Naive thymus-derived CD4-positive, alpha-beta T cell (primary cell): ENCODE data around the gene SPATA3. TPM values are rescaled to one million over a fixed set of nuclear protein-coding genes. Genes with fewer than 3 reads are reported as not detected.

Source experiments
- ATAC-seq: fragments of 150-1000 bp; cut with Tn5 transposase; 2 replicates; pipeline ENCODE4 v1.10.0; 2021; ENCODE audit warnings: mild to moderate bottlenecking, moderate library complexity
- CTCF ChIA-PET: fragments of 350-600 bp; sonication (Branson Sonifier 250); formaldehyde crosslinking; loops from one replicate; lab custom pipeline; 2021; ENCODE audit warnings: antibody characterized with exemption; lab: Charles Lee
- POLR2A ChIA-PET: fragments of 350-600 bp; sonication (Branson Sonifier 250); formaldehyde crosslinking; loops from one replicate; lab custom pipeline; 2021; ENCODE audit warnings: antibody characterized with exemption, inconsistent platforms; lab: Charles Lee
- DNase-seq, 9 donors: peaks; one replicate each; pipeline versions ENCODE4 v3.0.0 to v3.0.0-alpha.2; 2020 to 2022; ENCODE audit warnings: mixed read lengths in 1 of 9
- H3K27ac ChIP-seq: one replicate; pipeline ENCODE4 v1.7.0; 2013; ENCODE audit warnings: mild to moderate bottlenecking, low read depth, low read length, moderate library complexity
- H3K27me3 ChIP-seq, 2 donors: one replicate each; pipeline ENCODE4 v1.7.0; 2013; ENCODE audit warnings: low read length in 2 of 2, mild to moderate bottlenecking in 2 of 2, moderate library complexity in 2 of 2; ENCODE audit not compliant: control insufficient read depth in 2 of 2, insufficient read depth in 2 of 2
- H3K36me3 ChIP-seq, 3 experiments: 1 replicate in 2 of 3; 2 replicates in 1 of 3; pipeline ENCODE4 v1.7.0; 2013; ENCODE audit warnings: low read length in 3 of 3, mild to moderate bottlenecking in 3 of 3, moderate library complexity in 1 of 3; ENCODE audit not compliant: insufficient read depth in 3 of 3, control insufficient read depth in 2 of 3
- H3K4me1 ChIP-seq, 2 donors: one replicate each; pipeline ENCODE4 v1.7.0; 2013; ENCODE audit warnings: low read length in 2 of 2, mild to moderate bottlenecking in 2 of 2, moderate library complexity in 1 of 2; ENCODE audit not compliant: control insufficient read depth in 2 of 2, insufficient read depth in 2 of 2
- H3K4me3 ChIP-seq: 2 replicates; pipeline ENCODE4 v1.7.0; 2013; ENCODE audit warnings: mild to moderate bottlenecking, low read length
- H3K9me3 ChIP-seq, 3 experiments: 1 replicate in 2 of 3; 2 replicates in 1 of 3; pipeline ENCODE4 v1.7.0; 2013; ENCODE audit warnings: low read length in 3 of 3; ENCODE audit not compliant: control insufficient read depth in 2 of 3
- H3K27ac Mint-ChIP-seq, 9 donors: one replicate each; pipeline ENCODE4 v1.8.0; 2020 to 2022; ENCODE audit warnings: mixed read lengths in 9 of 9, mild to moderate bottlenecking in 8 of 9, moderate library complexity in 5 of 9, inconsistent platforms in 2 of 9
- H3K27me3 Mint-ChIP-seq, 5 donors: one replicate each; pipeline ENCODE4 v1.8.0; 2021 to 2022; ENCODE audit warnings: mixed read lengths in 5 of 5, mild to moderate bottlenecking in 1 of 5
- H3K36me3 Mint-ChIP-seq, 5 donors: one replicate each; pipeline ENCODE4 v1.8.0; 2020 to 2022; ENCODE audit warnings: mixed read lengths in 5 of 5, mild to moderate bottlenecking in 3 of 5, inconsistent platforms in 1 of 5
- H3K4me1 Mint-ChIP-seq, 7 donors: one replicate each; pipeline ENCODE4 v1.8.0; 2020 to 2022; ENCODE audit warnings: mixed read lengths in 7 of 7, mild to moderate bottlenecking in 3 of 7, inconsistent platforms in 1 of 7
- H3K4me3 Mint-ChIP-seq, 10 donors: one replicate each; pipeline ENCODE4 v1.8.0; 2020 to 2022; ENCODE audit warnings: mild to moderate bottlenecking in 10 of 10, mixed read lengths in 10 of 10, moderate library complexity in 6 of 10, inconsistent platforms in 2 of 10
- H3K9me3 Mint-ChIP-seq, 11 donors: one replicate each; pipeline ENCODE4 v1.8.0; 2020 to 2022; ENCODE audit warnings: mixed read lengths in 11 of 11, mild to moderate bottlenecking in 4 of 11, inconsistent platforms in 1 of 11, moderate library complexity in 1 of 11
- intact Hi-C, 2 donors: fragments of 100-400 bp; cut with micrococcal nuclease; formaldehyde crosslinking; loops; one replicate each; pipeline ENCODE4 v1.15.1; 2023
- polyA plus RNA-seq, 2 donors: library from polyadenylated mRNA; unstranded; fragments of 300-500 nt; fragmentation: Illumina TruSeq; gene quantifications; one replicate each; pipeline ENCODE4 v1.2.3, GENCODE V29; 2021
- total RNA-seq, 6 experiments: library from RNA in 5 of 6; stranded (reverse) in 5 of 6; gene quantifications; 1 replicate in 5 of 6; 2 replicates in 1 of 6; pipeline ENCODE4 v1.2.3 and lab custom pipeline; 2021 to 2026

The SPATA3 gene
- total and polyA plus RNA-seq, 7 experiments from 2014 or later: not detected

DNA sequence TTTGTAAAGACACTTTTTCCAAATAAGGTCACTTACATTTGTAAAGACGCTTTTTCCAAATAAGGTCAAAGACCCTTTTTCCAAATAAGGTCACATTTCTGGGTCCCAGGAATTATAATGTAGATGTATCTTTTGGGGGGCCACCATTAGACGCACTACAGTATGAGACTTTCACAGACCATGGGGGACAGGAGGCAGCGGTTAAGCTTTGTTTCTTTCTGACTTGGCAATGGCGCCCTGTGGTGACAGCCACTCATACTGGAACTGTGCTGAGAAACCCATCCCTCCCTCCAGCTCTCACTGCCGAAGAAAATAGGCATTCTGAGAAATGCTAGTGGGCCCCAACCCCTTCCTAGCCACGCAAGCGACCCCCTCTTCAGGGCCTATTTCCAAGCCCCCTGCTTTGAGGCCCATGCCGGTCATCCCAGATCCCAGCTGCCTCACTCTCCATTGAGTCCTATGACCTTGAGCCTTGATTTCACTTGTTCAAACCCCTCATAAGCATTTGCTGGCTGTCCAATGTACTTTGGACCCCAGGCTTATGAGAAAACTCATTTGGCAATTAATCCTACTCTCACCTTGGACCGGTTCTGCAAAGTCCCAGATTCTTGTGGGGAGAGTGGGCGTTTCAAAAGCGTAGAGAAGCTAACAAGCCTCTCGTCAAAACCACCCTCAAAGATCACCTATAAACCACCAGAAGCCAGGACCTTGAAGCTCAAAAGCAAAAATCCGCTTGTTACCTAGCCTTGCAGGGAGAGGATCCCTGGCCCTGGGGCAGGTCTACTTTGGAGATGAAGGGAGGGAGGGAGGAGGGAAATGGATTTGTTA, 11.3 kb upstream of the SPATA3 start:
- Mint-ChIP-seq H3K27ac (peak overlapping the region in 2 of 9 donors; percentile 24 to 51), H3K27me3 (peaks cover 0 to 39% (median 6%) of the 10 kb centered on the region in 5 donors), H3K4me1 (peaks cover 16 to 54% (median 23%) of the 10 kb centered on the region in 7 donors), H3K4me3 (peak overlapping the region in 2 of 10 donors; percentile 30 to 44), H3K36me3 (no peaks in the 10 kb centered on the region), H3K9me3 (no peaks in the 10 kb centered on the region)
- H3K27ac ChIP-seq: no peak overlapping the region
- peaks cover 12 to 32% of the 10 kb centered on the region in 2 donors for H3K4me1 ChIP-seq
- ChIA-PET CTCF (interaction anchor here (0.7 to 1.5 kb wide), 4 partner anchors 29 to 160 kb away, joined by 3 to 8 read pairs (median 4); no protein-coding TSS in a partner anchor), POLR2A (interaction anchor here (1.0 kb wide), 1 partner anchor 160 kb away, joined by 5 read pairs; no protein-coding TSS in a partner anchor)
- ATAC-seq: no peak
- no peaks in the 10 kb centered on the region for H3K36me3 ChIP-seq
- no peak overlapping the region for H3K4me3 ChIP-seq
- no peaks in the 10 kb centered on the region for H3K27me3 ChIP-seq
- DNase-seq: peak in 1 of 9 donors; percentile 60
- H3K9me3 ChIP-seq: no peaks in the 10 kb centered on the region
- intact Hi-C loops: no loop called here

- Mint-ChIP-seq H3K9me3 (no peaks in the 10 kb centered on the region), H3K27me3 (peaks cover 0 to 36% (median 6%) of the 10 kb centered on the region in 5 donors), H3K4me3 (peak overlapping the region in 2 of 10 donors; percentile 34 to 56), H3K36me3 (no peaks in the 10 kb centered on the region), H3K4me1 (peaks cover 10 to 48% (median 17%) of the 10 kb centered on the region in 7 donors), H3K27ac (peak overlapping the region in 2 of 9 donors; percentile 14 to 29)
- intact Hi-C loops: loop anchor here (2.0 kb wide), 1 partner anchor 61 kb away; the partner anchor contains the start of gene GPR55 (in 2 of the 2)
- Histone ChIP-seq H3K9me3 (no peaks in the 10 kb centered on the region), H3K27ac (no peak overlapping the region), H3K4me1 (peaks cover 12 to 26% of the 10 kb centered on the region in 2 donors), H3K36me3 (no peaks in the 10 kb centered on the region), H3K4me3 (no peak overlapping the region), H3K27me3 (no peaks in the 10 kb centered on the region)
- CTCF ChIA-PET: interaction anchor here (1.0 to 2.0 kb wide), 5 partner anchors 11 to 161 kb away, joined by 3 to 20 read pairs (median 5); no protein-coding TSS in a partner anchor
- POLR2A ChIA-PET: interaction anchor here (1.0 kb wide), 1 partner anchor 161 kb away, joined by 5 read pairs; no protein-coding TSS in a partner anchor
- no peak for ATAC-seq
- DNase-seq: no peak
Observed at GRCh38 chr2:230985519-230986231, 10.2 kb upstream of the SPATA3 start.

GRCh38 chr2:230986520-230987136, 9.3 kb upstream of the SPATA3 start:
- ChIA-PET POLR2A (interaction anchor here (0.7 to 1.4 kb wide), 2 partner anchors 120 to 139 kb away, joined by 3 to 4 read pairs; no protein-coding TSS in a partner anchor), CTCF (interaction anchor here (0.6 to 3.8 kb wide), 12 partner anchors 12 to 164 kb away, joined by 3 to 47 read pairs (median 6); no protein-coding TSS in a partner anchor)
- H3K9me3 Mint-ChIP-seq: no peaks in the 10 kb centered on the region
- Histone ChIP-seq H3K36me3 (no peaks in the 10 kb centered on the region), H3K27me3 (no peaks in the 10 kb centered on the region), H3K4me1 (peaks cover 8 to 17% of the 10 kb centered on the region in 2 donors), H3K9me3 (no peaks in the 10 kb centered on the region), H3K4me3 (peak overlapping the region; percentile 59), H3K27ac (no peak overlapping the region)
- H3K27me3 Mint-ChIP-seq: peaks cover 5 to 36% (median 10%) of the 10 kb centered on the region in 5 donors
- DNase-seq (no peak), ATAC-seq (no peak)
- intact Hi-C loops: loop anchor here (1.0 to 2.0 kb wide), 5 partner anchors 62 to 162 kb away; partner anchors contain the start of genes GPR55 (in 2 of the 2) and ITM2C (in 1 of the 2)
- peak overlapping the region in 1 of 9 donors; percentile 40 for H3K27ac Mint-ChIP-seq
- H3K36me3 Mint-ChIP-seq: no peaks in the 10 kb centered on the region
- H3K4me3 Mint-ChIP-seq: peak overlapping the region; percentile 19 to 68 (median 47)
- peaks cover 4 to 40% (median 8%) of the 10 kb centered on the region in 7 donors for H3K4me1 Mint-ChIP-seq

- H3K36me3 ChIP-seq: no peaks in the 10 kb centered on the region
- H3K4me3 ChIP-seq: peak overlapping the region; percentile 59
- H3K27me3 ChIP-seq: no peaks in the 10 kb centered on the region
- ChIA-PET POLR2A (interaction anchor here (0.5 to 1.4 kb wide), 4 partner anchors 121 to 789 kb away, joined by 3 to 5 read pairs (median 4); no protein-coding TSS in a partner anchor), CTCF (interaction anchor here (0.6 to 3.8 kb wide), 23 partner anchors 12 to 170 kb away, joined by 3 to 47 read pairs (median 4); no protein-coding TSS in a partner anchor)
- H3K9me3 ChIP-seq: no peaks in the 10 kb centered on the region
- no peak overlapping the region for H3K27ac ChIP-seq
- peak overlapping the region in 1 of 9 donors; percentile 40 for H3K27ac Mint-ChIP-seq
- DNase-seq (peak; percentile 54 to 86 (median 68)), ATAC-seq (peak; percentile 87)
- H3K4me1 Mint-ChIP-seq: peaks cover 0 to 34% (median 3%) of the 10 kb centered on the region in 7 donors
- no peaks in the 10 kb centered on the region for H3K9me3 Mint-ChIP-seq
- peaks cover 4 to 11% of the 10 kb centered on the region in 2 donors for H3K4me1 ChIP-seq
- H3K27me3 Mint-ChIP-seq: peaks cover 6 to 37% (median 13%) of the 10 kb centered on the region in 5 donors
- H3K4me3 Mint-ChIP-seq: peak overlapping the region; percentile 19 to 68 (median 47)
- no peaks in the 10 kb centered on the region for H3K36me3 Mint-ChIP-seq
- intact Hi-C loops: loop anchor here (1.0 to 2.0 kb wide), 5 partner anchors 63 to 163 kb away; partner anchors contain the start of genes GPR55 (in 2 of the 2) and ITM2C (in 1 of the 2)
Observed at GRCh38 chr2:230987137-230988020, 8.5 kb upstream of the SPATA3 start.

DNA sequence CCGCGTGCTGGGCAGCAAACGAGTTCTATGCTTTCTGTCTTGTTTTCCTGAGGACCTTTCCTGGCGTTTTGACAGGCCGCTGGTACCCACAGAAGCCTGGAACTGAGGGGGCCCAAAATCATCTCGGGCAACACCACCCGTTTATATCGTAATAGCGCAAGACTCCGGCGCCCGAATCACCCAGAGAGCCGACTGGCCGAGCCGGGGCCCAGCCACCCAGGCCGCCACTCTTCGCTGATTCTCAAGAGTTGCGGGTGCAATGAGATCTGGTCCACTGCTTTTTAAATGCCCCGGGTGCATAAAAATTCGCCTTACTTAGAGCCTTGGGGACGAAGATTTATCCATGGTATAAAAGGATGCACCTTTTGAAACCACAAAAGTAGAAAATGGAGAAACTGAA, 6.2 kb upstream of the SPATA3 start:
- H3K27ac ChIP-seq: no peak overlapping the region
- no peak for ATAC-seq
- H3K9me3 ChIP-seq: no peaks in the 10 kb centered on the region
- Mint-ChIP-seq H3K36me3 (no peaks in the 10 kb centered on the region), H3K9me3 (no peaks in the 10 kb centered on the region), H3K27me3 (peaks cover 10 to 45% (median 29%) of the 10 kb centered on the region in 5 donors), H3K4me3 (no peak overlapping the region), H3K27ac (no peak overlapping the region), H3K4me1 (peaks cover 0 to 19% (median 2%) of the 10 kb centered on the region in 7 donors)
- CTCF ChIA-PET: interaction anchor here (3.8 kb wide), 1 partner anchor 165 kb away, joined by 47 read pairs; no protein-coding TSS in a partner anchor
- H3K27me3 ChIP-seq: no peaks in the 10 kb centered on the region
- intact Hi-C loops: no loop called here
- POLR2A ChIA-PET: interaction anchor here (0.8 kb wide), 1 partner anchor 73 kb away, joined by 3 read pairs; no protein-coding TSS in a partner anchor
- H3K36me3 ChIP-seq: no peaks in the 10 kb centered on the region
- H3K4me3 ChIP-seq: no peak overlapping the region
- peaks cover 4 to 11% of the 10 kb centered on the region in 2 donors for H3K4me1 ChIP-seq
- DNase-seq: no peak
